Measurements from ENCODE around the gene DPEP2.

DNA sequence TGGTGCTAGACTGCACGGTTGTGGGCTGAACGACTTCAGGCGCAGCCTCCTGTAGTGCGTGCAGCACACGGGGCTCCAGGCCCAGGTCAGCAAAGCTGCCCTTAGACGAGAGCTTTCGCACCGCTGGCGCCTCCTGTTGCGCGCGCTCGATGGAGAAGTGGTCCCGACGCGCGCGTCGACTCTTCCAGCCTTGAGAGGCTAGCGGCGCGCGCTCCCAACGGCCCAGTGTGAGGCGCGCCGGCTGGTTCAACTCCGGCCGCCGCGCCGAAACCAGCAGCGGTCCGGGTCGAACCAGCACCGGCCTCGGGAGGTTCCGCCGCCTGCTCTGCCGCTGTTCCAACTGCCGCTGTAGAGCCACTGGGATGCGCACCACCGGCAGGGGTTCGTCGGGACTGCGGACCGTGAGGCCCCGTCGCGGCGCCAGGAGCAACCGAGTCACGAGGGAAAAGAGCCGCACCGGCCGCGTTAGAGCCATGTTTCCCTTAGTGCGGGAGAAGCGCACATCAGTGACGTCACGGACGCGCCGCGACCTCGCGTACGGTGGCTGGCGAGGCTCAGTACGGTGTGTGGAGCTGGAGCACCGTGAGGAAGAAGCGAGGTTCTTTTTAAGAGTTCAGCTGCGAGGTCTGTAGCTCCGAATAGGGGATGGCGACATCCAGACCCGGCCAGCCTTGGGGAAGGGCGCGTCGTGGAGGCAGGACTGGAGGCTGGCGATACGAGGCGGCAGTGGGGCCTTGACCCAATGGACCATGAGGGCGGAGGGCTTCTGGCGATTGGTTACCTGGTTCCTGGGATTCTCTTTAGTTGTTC, 23.6 kb upstream of the DPEP2 start, which contains the start of the genes DDX28 and DUS2:
- TF ChIP-seq EZH2 (IDR thresholded peaks at IDR 0.05; ENCODE audit: insufficient read depth, low read length), result no peak
- TF ChIP-seq, protein P1, sequence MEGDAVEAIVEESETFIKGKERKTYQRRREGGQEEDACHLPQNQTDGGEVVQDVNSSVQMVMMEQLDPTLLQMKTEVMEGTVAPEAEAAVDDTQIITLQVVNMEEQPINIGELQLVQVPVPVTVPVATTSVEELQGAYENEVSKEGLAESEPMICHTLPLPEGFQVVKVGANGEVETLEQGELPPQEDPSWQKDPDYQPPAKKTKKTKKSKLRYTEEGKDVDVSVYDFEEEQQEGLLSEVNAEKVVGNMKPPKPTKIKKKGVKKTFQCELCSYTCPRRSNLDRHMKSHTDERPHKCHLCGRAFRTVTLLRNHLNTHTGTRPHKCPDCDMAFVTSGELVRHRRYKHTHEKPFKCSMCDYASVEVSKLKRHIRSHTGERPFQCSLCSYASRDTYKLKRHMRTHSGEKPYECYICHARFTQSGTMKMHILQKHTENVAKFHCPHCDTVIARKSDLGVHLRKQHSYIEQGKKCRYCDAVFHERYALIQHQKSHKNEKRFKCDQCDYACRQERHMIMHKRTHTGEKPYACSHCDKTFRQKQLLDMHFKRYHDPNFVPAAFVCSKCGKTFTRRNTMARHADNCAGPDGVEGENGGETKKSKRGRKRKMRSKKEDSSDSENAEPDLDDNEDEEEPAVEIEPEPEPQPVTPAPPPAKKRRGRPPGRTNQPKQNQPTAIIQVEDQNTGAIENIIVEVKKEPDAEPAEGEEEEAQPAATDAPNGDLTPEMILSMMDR (IDR thresholded peaks at IDR 0.05; ENCODE audit: insufficient read depth, low read depth, low read length), result no peak
